Caco-2 (cell line): Measurements from ENCODE around the gene CIITA. TPM values are rescaled to one million over a fixed set of nuclear protein-coding genes. Genes with fewer than 3 reads are reported as not detected.

Experiments
- BruUV-seq: library from RNA; stranded (reverse); fragments of 400-500 nt; replicated peaks from 2 replicates; lab custom pipeline; 2021; lab: Mats Ljungman, UMichigan
- CTCF ChIA-PET: fragments of 300-600 bp; sonication (Branson Sonifier 250); formaldehyde crosslinking; loops from one replicate; lab custom pipeline; 2022; ENCODE audit warnings: antibody characterized with exemption; lab: Charles Lee
- POLR2A ChIA-PET: fragments of 300-600 bp; sonication (Branson Sonifier 250); formaldehyde crosslinking; loops from one replicate; lab custom pipeline; 2022; ENCODE audit warnings: antibody characterized with exemption; lab: Charles Lee
- DNase-seq, 2 experiments: peaks; one replicate each; pipeline versions ENCODE4 v3.0.0 to v3.0.0-alpha.2; 2020 to 2022
- H3K27me3 ChIP-seq: replicated peaks from 2 replicates; pipeline ENCODE4 v1.6.0; 2011; ENCODE audit warnings: low read length; ENCODE audit not compliant: control insufficient read depth, insufficient read depth
- H3K36me3 ChIP-seq: 2 replicates; pipeline ENCODE4 v1.5.1; 2011; ENCODE audit warnings: low read length; ENCODE audit not compliant: control insufficient read depth, insufficient read depth
- H3K4me1 ChIP-seq: fragments of 250-450 bp; sonication (Bioruptor Pico); 2 replicates; pipeline ENCODE4 v1.5.1; 2020; ENCODE audit warnings: mild to moderate bottlenecking
- H3K4me3 ChIP-seq: 2 replicates; pipeline ENCODE4 v1.5.1; 2011; ENCODE audit warnings: low read depth, mild to moderate bottlenecking, control low read depth, low read length
- H3K9me3 ChIP-seq: fragments of 250-450 bp; sonication (Bioruptor Pico); 2 replicates; pipeline ENCODE4 v1.5.1; 2020; ENCODE audit warnings: mild to moderate bottlenecking, moderate library complexity
- H3K27ac Mint-ChIP-seq: one replicate; pipeline ENCODE4 v1.8.0; 2022; ENCODE audit warnings: mixed read lengths; ENCODE audit not compliant: unreplicated experiment
- H3K27me3 Mint-ChIP-seq: one replicate; pipeline ENCODE4 v1.8.0; 2022; ENCODE audit warnings: mixed read lengths; ENCODE audit not compliant: insufficient read depth, unreplicated experiment
- H3K36me3 Mint-ChIP-seq: one replicate; pipeline ENCODE4 v1.8.0; 2022; ENCODE audit warnings: mild to moderate bottlenecking, mixed read lengths; ENCODE audit not compliant: insufficient read depth, unreplicated experiment
- H3K4me1 Mint-ChIP-seq: one replicate; pipeline ENCODE4 v1.8.0; 2022; ENCODE audit warnings: low read depth, mixed read lengths; ENCODE audit not compliant: unreplicated experiment
- H3K4me3 Mint-ChIP-seq: one replicate; pipeline ENCODE4 v1.8.0; 2022; ENCODE audit warnings: mild to moderate bottlenecking, moderate library complexity, mixed read lengths; ENCODE audit not compliant: unreplicated experiment
- H3K9me3 Mint-ChIP-seq: one replicate; pipeline ENCODE4 v1.8.0; 2022; ENCODE audit warnings: mixed read lengths; ENCODE audit not compliant: unreplicated experiment
- intact Hi-C: fragments of 100-400 bp; cut with micrococcal nuclease; formaldehyde crosslinking; loops from one replicate; pipeline ENCODE4 v1.10.0; 2022; ENCODE audit not compliant: unreplicated experiment
- total RNA-seq: library from RNA; stranded (reverse); gene quantifications from 2 replicates; pipeline ENCODE4 v1.2.3, GENCODE V29; 2022
- TF ChIP-seq, protein P1 (sequence below), 2 experiments: fragments of 200-600 bp in 1 of 2; IDR thresholded peaks; 1 replicate in 1 of 2; 2 replicates in 1 of 2; pipeline versions ENCODE4 v1.5.1 to v1.8.0; 2011 to 2022; ENCODE audit warnings: antibody characterized with exemption in 1 of 2, control low read depth in 1 of 2, inconsistent platforms in 1 of 2, low read depth in 1 of 2, low read length in 1 of 2, mild to moderate bottlenecking in 1 of 2, moderate library complexity in 1 of 2; ENCODE audit not compliant: insufficient read depth in 1 of 2, severe bottlenecking in 1 of 2, unreplicated experiment in 1 of 2

CIITA gene
- total RNA-seq, 1 experiment from 2014 or later, result 0.27 TPM

DNA sequence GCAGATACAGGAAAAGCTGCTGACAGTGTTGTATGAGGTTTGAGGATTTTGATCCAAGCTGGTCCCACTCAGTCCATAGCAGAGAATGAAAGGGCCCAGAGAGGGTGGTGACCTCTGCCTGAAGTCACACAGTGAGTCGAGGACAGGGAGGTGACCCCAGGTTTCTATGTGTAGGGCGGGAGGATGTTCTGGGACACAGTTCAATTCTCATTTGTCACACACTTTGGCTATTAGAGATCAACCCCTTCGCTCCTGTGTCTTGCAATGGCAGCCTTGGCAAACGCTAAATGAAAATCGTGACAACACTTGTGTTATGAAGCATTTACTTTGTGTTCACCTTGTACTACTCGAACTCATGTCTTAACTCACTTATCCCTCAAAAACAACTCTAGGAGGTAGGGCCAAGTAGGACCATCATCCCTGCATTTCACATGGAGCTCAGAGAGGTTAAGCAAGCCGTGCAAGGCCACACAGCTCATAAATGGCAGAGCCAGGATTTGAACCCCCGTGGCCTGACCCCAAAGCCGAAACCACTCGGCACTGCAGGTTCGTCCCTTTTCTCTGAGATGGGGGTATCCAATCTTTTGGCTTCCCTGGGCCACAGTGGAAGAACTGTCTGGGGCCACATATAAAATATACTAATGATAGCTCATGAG lies 55.1 kb downstream of the CIITA start:
- no peak for DNase-seq
- peaks cover 12% of the 10 kb centered on the region for H3K36me3 Mint-ChIP-seq
- TF ChIP-seq, protein P1, sequence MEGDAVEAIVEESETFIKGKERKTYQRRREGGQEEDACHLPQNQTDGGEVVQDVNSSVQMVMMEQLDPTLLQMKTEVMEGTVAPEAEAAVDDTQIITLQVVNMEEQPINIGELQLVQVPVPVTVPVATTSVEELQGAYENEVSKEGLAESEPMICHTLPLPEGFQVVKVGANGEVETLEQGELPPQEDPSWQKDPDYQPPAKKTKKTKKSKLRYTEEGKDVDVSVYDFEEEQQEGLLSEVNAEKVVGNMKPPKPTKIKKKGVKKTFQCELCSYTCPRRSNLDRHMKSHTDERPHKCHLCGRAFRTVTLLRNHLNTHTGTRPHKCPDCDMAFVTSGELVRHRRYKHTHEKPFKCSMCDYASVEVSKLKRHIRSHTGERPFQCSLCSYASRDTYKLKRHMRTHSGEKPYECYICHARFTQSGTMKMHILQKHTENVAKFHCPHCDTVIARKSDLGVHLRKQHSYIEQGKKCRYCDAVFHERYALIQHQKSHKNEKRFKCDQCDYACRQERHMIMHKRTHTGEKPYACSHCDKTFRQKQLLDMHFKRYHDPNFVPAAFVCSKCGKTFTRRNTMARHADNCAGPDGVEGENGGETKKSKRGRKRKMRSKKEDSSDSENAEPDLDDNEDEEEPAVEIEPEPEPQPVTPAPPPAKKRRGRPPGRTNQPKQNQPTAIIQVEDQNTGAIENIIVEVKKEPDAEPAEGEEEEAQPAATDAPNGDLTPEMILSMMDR (IDR thresholded peaks at IDR 0.05; ENCODE audit: insufficient read depth in 1 of 2, low read depth in 1 of 2, low read length in 1 of 2, severe bottlenecking in 1 of 2, unreplicated experiment in 1 of 2), result no peak
- Histone ChIP-seq H3K4me1 (peaks cover 6% of the 10 kb centered on the region; the same call in 1 of the 2 replicates), H3K4me3 (no peak overlapping the region), H3K36me3 (no peaks in the 10 kb centered on the region; the same call in 1 of the 2 replicates), H3K9me3 (no peaks in the 10 kb centered on the region), H3K27me3 (no peaks in the 10 kb centered on the region)
- H3K4me3 Mint-ChIP-seq, result no peak overlapping the region
- intact Hi-C loops, result no loop called here
- H3K9me3 Mint-ChIP-seq, result no peaks in the 10 kb centered on the region
- CTCF ChIA-PET, result interaction anchor here (1.7 kb wide), 1 partner anchor 13 kb away, joined by 7 read pairs; no protein-coding TSS in a partner anchor
- no peak overlapping the region for H3K27ac Mint-ChIP-seq
- no TSS peak for BruUV-seq
- no peaks in the 10 kb centered on the region for H3K27me3 Mint-ChIP-seq
- H3K4me1 Mint-ChIP-seq, result no peaks in the 10 kb centered on the region
- POLR2A ChIA-PET, result interaction anchor here (1.2 kb wide), 1 partner anchor 10 kb away, joined by 5 read pairs; the partner anchor contains the start of gene DEXI

DNA sequence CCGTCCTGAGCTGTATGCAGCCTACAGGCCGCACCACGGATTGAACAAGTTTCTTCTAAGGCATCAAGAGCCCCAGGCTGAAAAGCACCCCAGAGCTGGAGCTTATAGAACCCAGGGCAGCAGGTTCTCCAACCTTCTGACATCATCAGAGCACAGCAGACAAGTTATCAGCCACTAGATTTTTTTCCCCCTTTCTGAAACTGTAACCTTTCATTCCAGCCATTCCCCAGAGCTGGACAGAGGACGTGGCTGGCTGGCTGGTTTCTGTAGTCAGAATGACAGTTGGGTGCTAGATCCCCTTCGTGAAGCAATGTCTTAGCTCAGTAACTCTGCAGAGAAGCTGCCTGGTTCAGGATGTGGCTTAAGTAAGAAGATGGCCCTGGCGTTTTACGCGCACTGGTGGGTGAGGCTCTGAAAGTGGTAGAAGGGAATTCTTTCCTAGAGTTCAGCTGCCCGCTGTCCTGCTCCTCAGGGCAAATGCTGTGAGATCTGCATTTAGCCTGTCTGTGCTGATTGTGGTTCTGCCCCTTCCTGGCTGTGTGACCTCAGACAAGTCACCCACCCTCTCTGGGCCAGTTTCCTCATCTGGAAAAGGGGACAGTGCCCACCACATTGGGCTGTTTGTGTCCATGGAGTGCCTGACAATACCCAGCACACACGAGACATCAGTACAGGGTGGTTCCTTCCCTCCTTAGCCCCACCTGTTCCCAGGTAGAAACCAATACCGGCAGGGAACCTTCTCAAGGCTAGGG lies 56.1 kb downstream of the CIITA start:
- peaks cover 12% of the 10 kb centered on the region for H3K36me3 Mint-ChIP-seq
- ChIA-PET POLR2A (interaction anchor here (1.2 kb wide), 1 partner anchor 9 kb away, joined by 5 read pairs; the partner anchor contains the start of gene DEXI), CTCF (no interaction called here)
- H3K4me1 ChIP-seq, result peaks cover 6% of the 10 kb centered on the region; the same call in 1 of the 2 replicates
- H3K9me3 ChIP-seq, result no peaks in the 10 kb centered on the region
- no peak overlapping the region for H3K4me3 Mint-ChIP-seq
- H3K27ac Mint-ChIP-seq, result peak overlapping the region; percentile 50
- no peaks in the 10 kb centered on the region for H3K36me3 ChIP-seq
- intact Hi-C loops, result no loop called here
- no peaks in the 10 kb centered on the region for H3K9me3 Mint-ChIP-seq
- no TSS peak for BruUV-seq
- DNase-seq, result peak in 1 of 2 experiments; percentile 26
- TF ChIP-seq, protein P1 (IDR thresholded peaks at IDR 0.05; ENCODE audit: insufficient read depth in 1 of 2, low read depth in 1 of 2, low read length in 1 of 2, severe bottlenecking in 1 of 2, unreplicated experiment in 1 of 2), result no peak
- H3K4me3 ChIP-seq, result no peak overlapping the region
- no peaks in the 10 kb centered on the region for H3K4me1 Mint-ChIP-seq
- no peaks in the 10 kb centered on the region for H3K27me3 ChIP-seq
- no peaks in the 10 kb centered on the region for H3K27me3 Mint-ChIP-seq

DNA sequence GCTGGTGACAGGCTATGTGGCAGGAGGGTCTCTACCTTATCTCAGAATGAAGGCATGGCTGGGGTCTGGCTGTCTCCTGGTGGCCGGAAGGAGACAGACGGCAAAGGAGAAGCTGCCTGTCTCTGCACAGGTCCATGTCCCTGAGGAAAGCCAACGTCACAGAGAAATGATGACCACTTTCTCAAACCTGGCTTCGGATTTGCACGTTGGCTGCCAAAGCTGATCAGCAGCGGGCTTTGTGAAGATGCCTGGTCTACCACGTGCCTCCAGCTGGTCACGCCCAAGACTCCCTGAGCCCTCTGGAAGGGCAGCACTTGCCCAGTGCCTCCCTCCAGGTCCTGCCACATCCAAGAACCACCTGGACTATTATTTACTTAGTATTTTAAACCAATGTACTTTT lies 56.9 kb downstream of the CIITA start:
- no peak for DNase-seq
- Mint-ChIP-seq H3K9me3 (no peaks in the 10 kb centered on the region), H3K4me1 (no peaks in the 10 kb centered on the region), H3K27me3 (no peaks in the 10 kb centered on the region), H3K27ac (no peak overlapping the region), H3K36me3 (peaks cover 12% of the 10 kb centered on the region), H3K4me3 (no peak overlapping the region)
- TF ChIP-seq, protein P1 (IDR thresholded peaks at IDR 0.05; ENCODE audit: insufficient read depth in 1 of 2, low read depth in 1 of 2, low read length in 1 of 2, severe bottlenecking in 1 of 2, unreplicated experiment in 1 of 2), result no peak
- CTCF ChIA-PET, result no interaction called here
- H3K4me1 ChIP-seq, result peaks cover 6% of the 10 kb centered on the region; the same call in 1 of the 2 replicates
- intact Hi-C loops, result no loop called here
- BruUV-seq, result no TSS peak
- H3K36me3 ChIP-seq, result no peaks in the 10 kb centered on the region
- H3K4me3 ChIP-seq, result no peak overlapping the region
- no peaks in the 10 kb centered on the region for H3K9me3 ChIP-seq
- POLR2A ChIA-PET, result no interaction called here
- no peaks in the 10 kb centered on the region for H3K27me3 ChIP-seq
